Activated naive CD8-positive, alpha-beta T cell treated with anti-CD3 and anti-CD28 coated beads for 36 hours (primary cell): ENCODE data around the gene RAPGEF3. TPM values are rescaled to one million over a fixed set of nuclear protein-coding genes. Genes with fewer than 3 reads are reported as not detected.

Experiments used
- DNase-seq: peaks from one replicate; pipeline ENCODE4 v3.0.0; 2021
- H3K27ac Mint-ChIP-seq: one replicate; pipeline ENCODE4 v1.8.0; 2022; ENCODE audit warnings: mild to moderate bottlenecking, moderate library complexity, mixed read lengths
- H3K27me3 Mint-ChIP-seq: one replicate; pipeline ENCODE4 v1.8.0; 2022; ENCODE audit warnings: mild to moderate bottlenecking, mixed read lengths
- H3K36me3 Mint-ChIP-seq: one replicate; pipeline ENCODE4 v1.8.0; 2021; ENCODE audit warnings: mild to moderate bottlenecking, mixed read lengths
- H3K4me1 Mint-ChIP-seq: one replicate; pipeline ENCODE4 v1.8.0; 2021; ENCODE audit warnings: mixed read lengths
- H3K4me3 Mint-ChIP-seq: one replicate; pipeline ENCODE4 v1.8.0; 2022; ENCODE audit warnings: mild to moderate bottlenecking, moderate library complexity, mixed read lengths
- H3K9me3 Mint-ChIP-seq: one replicate; pipeline ENCODE4 v1.8.0; 2022; ENCODE audit warnings: mixed read lengths
- total RNA-seq, 2 experiments: library from RNA; stranded (reverse); gene quantifications; one replicate each; pipeline ENCODE4 v1.2.3, GENCODE V29; 2021

RAPGEF3 gene
- total RNA-seq, 2 experiments from 2014 or later, result 0.27 to 0.54 TPM

DNA sequence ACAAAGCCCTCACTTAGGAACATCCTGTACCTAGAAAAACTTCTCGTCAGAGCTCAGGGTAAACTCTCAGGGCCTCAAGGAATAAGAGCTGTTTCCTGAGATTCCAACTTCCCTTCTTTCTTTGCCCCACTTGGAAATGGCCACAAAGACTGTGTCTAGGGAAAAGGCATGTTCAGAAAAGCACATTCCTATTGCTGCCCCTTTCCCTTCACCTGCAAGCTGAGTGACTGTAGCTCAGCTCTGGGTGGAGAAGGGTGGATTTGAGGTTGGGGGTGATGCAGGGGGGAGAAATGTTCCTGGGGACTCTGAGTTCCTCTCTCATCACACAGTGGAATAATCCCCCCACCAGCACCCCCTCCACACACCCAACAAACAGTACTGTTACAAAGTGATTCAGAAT lies 40.1 kb downstream of the RAPGEF3 start:
- Mint-ChIP-seq H3K4me1 (peaks cover 37% of the 10 kb centered on the region), H3K36me3 (peaks cover 8% of the 10 kb centered on the region), H3K9me3 (no peaks in the 10 kb centered on the region), H3K27me3 (peaks cover 8% of the 10 kb centered on the region), H3K4me3 (no peak overlapping the region), H3K27ac (no peak overlapping the region)
- no peak for DNase-seq

DNA sequence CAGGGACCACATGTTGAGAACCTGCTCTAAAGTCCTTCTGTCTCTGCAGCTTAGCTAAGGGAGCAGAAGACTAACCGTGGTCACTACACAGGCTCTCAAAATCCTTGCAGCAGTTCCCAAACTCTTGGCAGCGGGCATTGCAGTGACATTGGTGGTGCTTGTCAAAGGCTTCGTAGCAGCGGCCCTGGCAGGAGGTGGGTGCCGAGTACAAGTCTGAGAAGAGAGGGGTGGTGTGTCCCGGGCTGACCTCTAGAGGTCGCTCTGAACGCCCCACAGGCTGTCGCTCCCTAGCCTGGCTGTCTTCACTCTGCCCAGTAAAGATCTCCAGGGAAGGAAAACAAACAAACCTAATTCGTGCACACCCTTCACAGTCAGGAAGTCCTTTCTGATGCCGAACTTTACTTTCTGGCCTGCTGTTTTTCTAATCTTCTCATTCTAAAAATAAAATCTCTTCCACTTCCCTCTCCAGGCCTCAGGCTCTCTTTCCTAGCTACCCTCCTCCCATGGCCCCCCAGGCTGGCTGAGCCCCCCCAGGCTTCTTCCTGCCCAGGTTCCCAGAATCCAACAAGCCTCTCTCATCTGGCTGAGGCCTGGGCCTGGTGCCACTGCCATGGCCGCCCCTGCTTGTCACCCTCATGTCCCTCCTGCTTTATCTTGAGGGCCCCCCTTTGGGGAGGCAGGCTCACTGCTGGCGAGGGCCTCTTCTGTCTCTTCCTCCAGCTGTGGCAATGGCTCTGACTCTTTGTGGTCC lies 41.1 kb downstream of the RAPGEF3 start:
- peaks cover 36% of the 10 kb centered on the region for H3K4me1 Mint-ChIP-seq
- no peaks in the 10 kb centered on the region for H3K9me3 Mint-ChIP-seq
- H3K27me3 Mint-ChIP-seq, result peaks cover 8% of the 10 kb centered on the region
- H3K27ac Mint-ChIP-seq, result peak overlapping the region; percentile 77
- peaks cover 8% of the 10 kb centered on the region for H3K36me3 Mint-ChIP-seq
- DNase-seq, result peak; percentile 53
- H3K4me3 Mint-ChIP-seq, result no peak overlapping the region

DNA sequence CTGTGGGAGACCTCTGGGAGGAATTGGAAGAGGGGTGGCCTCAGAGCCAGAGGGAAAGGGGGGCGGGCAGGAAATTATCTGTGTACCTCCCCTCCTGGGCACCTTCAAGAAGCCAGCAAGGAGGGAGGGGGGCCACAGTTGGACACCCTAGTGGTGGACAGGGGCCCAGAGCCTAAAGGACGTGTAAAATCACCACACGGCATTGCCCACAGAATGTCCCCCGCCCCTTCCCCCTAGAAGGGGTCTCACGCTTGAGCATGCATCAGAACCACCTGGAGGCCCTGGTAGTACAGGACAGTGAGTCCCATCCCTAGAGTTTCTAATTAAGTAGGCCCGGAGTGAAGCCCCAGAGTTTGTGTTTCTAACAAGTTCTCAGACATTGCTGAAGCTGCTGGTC lies 41.6 kb downstream of the RAPGEF3 start:
- Mint-ChIP-seq H3K4me1 (peaks cover 32% of the 10 kb centered on the region), H3K9me3 (no peaks in the 10 kb centered on the region), H3K27ac (no peak overlapping the region), H3K36me3 (peaks cover 6% of the 10 kb centered on the region), H3K4me3 (no peak overlapping the region), H3K27me3 (peaks cover 6% of the 10 kb centered on the region)
- no peak for DNase-seq

DNA sequence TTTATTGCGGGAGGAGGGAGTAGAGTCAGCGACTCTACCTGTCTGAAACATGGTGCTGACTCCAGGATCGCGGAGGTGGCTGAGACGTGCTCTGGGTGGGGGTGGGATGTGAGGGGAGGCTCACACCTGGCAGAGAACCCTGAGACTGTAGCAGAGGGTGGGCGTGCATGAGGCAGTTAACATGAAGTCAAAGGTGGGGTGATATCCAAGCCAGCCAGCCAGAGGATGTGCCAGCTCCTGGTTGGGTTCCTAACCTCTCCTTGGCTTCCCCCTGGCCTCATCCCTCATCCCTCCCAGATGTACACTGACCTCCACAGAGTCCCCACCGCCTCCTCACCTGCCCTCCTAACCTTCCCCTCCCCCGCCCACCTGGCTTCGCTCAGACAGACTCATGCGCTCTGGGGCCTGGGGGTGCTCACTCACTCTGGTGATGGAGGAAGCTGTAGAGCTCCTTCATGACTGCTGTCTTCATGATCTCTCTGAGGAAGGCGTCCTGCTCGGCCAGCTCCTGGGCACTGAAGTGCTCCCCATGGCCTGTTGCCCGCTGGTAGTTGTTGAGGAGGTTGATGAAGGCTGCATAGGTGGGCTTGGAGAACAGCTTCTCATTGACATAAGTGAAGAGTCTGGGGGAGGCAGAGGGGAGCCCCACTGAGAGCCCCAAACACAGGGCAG lies 42.7 kb downstream of the RAPGEF3 start:
- H3K4me3 Mint-ChIP-seq, result no peak overlapping the region
- H3K9me3 Mint-ChIP-seq, result no peaks in the 10 kb centered on the region
- no peaks in the 10 kb centered on the region for H3K27me3 Mint-ChIP-seq
- H3K36me3 Mint-ChIP-seq, result peaks cover 4% of the 10 kb centered on the region
- no peak for DNase-seq
- no peak overlapping the region for H3K27ac Mint-ChIP-seq
- H3K4me1 Mint-ChIP-seq, result peaks cover 22% of the 10 kb centered on the region

DNA sequence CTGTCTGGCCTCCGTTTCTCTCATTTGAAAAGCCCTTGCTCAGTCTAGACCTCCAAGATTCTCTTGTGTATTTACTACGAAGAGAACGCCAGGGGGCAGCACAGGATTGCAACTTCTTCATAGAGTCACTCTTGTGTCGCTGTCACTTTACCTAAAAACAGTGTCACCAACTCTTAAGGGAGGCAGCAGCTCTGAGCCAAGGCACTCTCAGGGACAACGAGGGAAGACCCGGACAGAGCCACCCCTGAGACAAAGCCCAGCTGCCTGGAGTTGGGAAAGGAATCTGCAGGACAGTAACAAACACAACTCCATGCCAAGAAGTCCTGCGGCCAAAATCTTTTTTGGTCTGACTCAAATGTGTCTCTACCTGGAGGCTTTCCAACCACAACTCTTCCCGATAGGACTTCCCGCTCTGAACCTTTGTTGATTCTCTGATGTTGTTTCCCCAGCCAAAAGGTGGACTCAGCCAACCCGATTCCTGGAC lies 43.2 kb downstream of the RAPGEF3 start:
- DNase-seq, result peak; percentile 66
- H3K4me1 Mint-ChIP-seq, result peaks cover 20% of the 10 kb centered on the region
- H3K27ac Mint-ChIP-seq, result no peak overlapping the region
- H3K27me3 Mint-ChIP-seq, result no peaks in the 10 kb centered on the region
- H3K4me3 Mint-ChIP-seq, result no peak overlapping the region
- peaks cover 4% of the 10 kb centered on the region for H3K36me3 Mint-ChIP-seq
- H3K9me3 Mint-ChIP-seq, result no peaks in the 10 kb centered on the region

DNA sequence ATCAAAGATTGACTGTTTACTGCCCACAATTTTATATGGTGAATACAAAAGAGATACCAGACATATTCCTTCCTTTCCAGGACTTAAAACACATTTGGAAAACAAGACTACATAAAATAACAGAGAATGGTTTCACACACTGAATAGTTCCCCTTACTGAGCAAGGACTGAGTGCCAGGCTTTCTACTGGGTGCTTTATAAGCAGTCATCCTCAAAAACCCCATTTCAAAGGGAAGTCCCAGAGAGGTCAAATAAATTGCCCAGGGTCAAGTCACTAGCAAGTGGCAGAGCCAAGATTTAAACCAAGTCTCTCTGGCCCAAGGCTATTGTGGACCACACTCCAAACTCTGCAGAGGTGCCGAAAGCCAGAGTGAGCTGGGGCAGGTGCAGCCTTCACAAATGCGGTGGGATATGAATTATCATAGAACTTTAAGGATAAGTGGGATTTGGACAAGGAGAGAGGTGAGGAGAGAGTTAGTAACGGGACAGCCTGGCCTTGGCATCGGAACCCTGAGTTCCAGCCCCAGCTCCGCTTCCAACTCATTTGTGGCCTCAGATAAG lies 43.8 kb downstream of the RAPGEF3 start:
- H3K4me3 Mint-ChIP-seq, result no peak overlapping the region
- no peaks in the 10 kb centered on the region for H3K27me3 Mint-ChIP-seq
- H3K27ac Mint-ChIP-seq, result no peak overlapping the region
- H3K9me3 Mint-ChIP-seq, result no peaks in the 10 kb centered on the region
- DNase-seq, result no peak
- peaks cover 4% of the 10 kb centered on the region for H3K36me3 Mint-ChIP-seq
- peaks cover 22% of the 10 kb centered on the region for H3K4me1 Mint-ChIP-seq

DNA sequence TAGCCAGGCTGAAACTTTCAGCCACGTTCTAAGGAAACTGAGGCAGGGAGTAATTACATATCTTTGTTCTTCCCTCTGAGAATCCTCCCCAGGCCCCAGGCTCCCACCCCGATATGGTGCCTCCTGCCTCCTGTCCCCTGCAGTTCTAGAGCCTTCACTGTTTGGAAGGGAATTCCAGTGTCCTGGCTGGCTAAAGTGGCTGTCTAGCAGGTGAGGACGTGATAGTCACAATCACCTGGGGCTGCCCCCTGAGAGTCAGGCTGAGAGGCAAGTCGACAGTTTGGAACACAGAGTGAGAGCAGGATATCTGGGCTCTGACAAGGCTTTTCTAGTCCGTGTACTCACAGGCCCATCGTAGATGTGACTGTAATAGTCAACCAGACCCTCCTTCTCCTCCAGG lies 46.5 kb downstream of the RAPGEF3 start:
- no peaks in the 10 kb centered on the region for H3K36me3 Mint-ChIP-seq
- DNase-seq, result no peak
- H3K9me3 Mint-ChIP-seq, result no peaks in the 10 kb centered on the region
- H3K27me3 Mint-ChIP-seq, result no peaks in the 10 kb centered on the region
- H3K27ac Mint-ChIP-seq, result no peak overlapping the region
- no peak overlapping the region for H3K4me3 Mint-ChIP-seq
- H3K4me1 Mint-ChIP-seq, result peaks cover 29% of the 10 kb centered on the region

DNA sequence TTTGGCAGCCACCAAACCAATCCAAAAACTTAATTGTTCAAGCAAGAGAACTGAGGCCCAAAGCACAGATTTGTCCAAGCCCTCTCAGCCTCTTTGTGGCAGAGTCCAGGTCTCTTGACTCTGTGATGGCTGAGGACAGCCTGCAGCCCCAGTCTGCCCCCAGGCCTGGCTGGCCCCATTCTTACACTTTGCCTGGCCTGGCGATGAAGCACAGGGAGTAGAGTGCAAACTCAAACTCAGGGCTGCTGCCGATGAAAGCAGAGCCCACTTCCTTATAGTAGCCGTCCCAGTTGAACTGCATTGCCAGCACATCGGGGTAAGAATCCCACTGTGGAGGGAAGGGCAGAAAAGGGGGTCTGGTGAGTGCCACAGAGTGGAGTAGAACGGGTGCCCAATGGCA lies 47.2 kb downstream of the RAPGEF3 start:
- Mint-ChIP-seq H3K9me3 (no peaks in the 10 kb centered on the region), H3K27me3 (no peaks in the 10 kb centered on the region), H3K4me3 (no peak overlapping the region), H3K27ac (no peak overlapping the region), H3K36me3 (peaks cover 1% of the 10 kb centered on the region), H3K4me1 (peaks cover 28% of the 10 kb centered on the region)
- no peak for DNase-seq

DNA sequence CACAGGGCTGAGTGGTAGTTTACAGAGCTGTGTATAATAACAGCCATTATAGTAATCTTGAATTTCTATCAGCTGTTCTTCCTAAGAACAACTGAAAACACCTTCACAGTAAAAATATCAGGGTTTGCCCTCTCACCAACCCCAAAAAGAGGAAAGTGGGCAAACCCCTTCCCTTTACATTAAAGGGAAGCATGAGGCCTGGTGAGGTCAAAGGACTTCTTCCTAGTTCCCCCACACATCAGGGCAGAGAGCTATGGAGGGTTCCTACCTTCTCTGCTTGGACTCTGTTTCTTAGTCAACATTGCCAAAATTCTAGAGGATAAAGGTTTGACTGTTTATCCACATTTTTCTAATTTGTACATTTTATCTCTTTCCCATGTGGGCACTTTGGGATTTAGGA lies 48.4 kb downstream of the RAPGEF3 start:
- H3K9me3 Mint-ChIP-seq, result no peaks in the 10 kb centered on the region
- no peak overlapping the region for H3K4me3 Mint-ChIP-seq
- H3K36me3 Mint-ChIP-seq, result peaks cover 1% of the 10 kb centered on the region
- H3K27ac Mint-ChIP-seq, result no peak overlapping the region
- H3K4me1 Mint-ChIP-seq, result peaks cover 23% of the 10 kb centered on the region
- DNase-seq, result no peak
- H3K27me3 Mint-ChIP-seq, result no peaks in the 10 kb centered on the region

DNA sequence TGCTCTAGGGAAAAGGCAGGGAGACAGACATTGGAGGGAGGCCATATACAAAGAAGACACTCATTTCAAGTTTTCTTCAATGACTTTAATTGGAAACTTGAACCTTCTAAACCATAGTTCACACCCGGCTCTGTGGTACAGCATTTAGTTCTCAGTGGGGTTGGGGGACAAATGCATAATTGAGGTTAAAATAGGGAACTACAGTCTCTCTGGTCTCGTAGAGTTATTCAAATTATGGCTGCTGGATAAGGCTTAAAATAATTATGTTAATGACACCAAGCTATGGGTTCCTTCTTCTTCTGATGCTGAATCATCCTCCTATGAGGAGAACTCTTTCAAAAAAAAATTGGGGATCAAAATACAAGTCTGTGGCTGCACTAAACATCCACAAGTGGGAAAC lies 49.0 kb downstream of the RAPGEF3 start:
- no peak overlapping the region for H3K4me3 Mint-ChIP-seq
- H3K27ac Mint-ChIP-seq, result no peak overlapping the region
- H3K36me3 Mint-ChIP-seq, result peaks cover 1% of the 10 kb centered on the region
- H3K4me1 Mint-ChIP-seq, result peaks cover 29% of the 10 kb centered on the region
- DNase-seq, result no peak
- no peaks in the 10 kb centered on the region for H3K9me3 Mint-ChIP-seq
- no peaks in the 10 kb centered on the region for H3K27me3 Mint-ChIP-seq

DNA sequence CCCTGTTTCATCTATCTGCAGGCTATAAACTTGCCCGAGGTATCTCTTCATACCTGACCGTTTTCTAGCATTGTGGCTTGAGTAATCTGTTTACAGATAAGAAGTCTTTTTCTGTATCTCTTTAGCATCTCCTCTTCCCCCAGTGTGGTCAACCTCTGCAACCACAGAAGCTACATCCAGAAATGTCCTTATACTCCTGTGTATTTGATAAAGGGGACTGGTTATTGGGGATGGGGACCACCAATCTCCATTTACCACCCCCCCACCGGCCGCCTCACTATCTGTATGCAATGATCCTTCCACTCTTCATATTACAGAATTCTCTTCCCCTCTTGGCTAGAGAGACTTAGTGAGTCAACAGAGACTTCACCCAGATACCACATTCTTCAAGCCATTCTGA lies 49.4 kb downstream of the RAPGEF3 start:
- peaks cover 1% of the 10 kb centered on the region for H3K36me3 Mint-ChIP-seq
- H3K27me3 Mint-ChIP-seq, result no peaks in the 10 kb centered on the region
- no peak overlapping the region for H3K27ac Mint-ChIP-seq
- H3K4me1 Mint-ChIP-seq, result peaks cover 29% of the 10 kb centered on the region
- H3K9me3 Mint-ChIP-seq, result no peaks in the 10 kb centered on the region
- no peak overlapping the region for H3K4me3 Mint-ChIP-seq
- no peak for DNase-seq

DNA sequence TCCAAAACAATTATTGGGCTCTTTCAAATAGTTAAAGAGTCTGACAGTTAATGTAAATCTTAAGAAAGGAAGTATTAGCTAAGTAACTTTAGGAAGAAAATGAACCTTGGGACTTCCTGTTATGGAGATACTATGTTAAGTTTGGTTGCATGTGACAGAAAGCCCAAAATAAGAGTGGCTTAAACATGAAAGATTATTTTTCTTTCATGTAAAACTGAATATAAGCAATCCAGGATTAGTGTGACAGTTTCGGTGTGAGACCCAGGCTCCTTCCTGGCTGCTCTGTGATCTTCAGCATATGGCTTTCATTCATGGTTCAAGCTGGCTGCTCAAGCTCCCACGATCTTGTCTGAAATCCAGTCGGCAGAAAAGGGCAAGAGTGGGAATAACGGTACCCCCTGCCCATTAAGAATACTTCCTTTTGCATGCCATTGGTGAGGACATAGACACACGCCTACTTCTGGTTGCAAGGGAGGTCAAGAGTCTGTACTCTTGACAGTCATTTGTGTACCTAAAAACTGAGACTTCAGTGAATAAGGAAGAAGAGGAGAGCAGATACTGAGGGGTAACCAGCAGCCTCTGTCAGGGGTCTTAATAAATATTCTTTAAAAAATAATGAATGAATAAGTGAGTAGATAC lies 50.7 kb downstream of the RAPGEF3 start:
- Mint-ChIP-seq H3K27me3 (no peaks in the 10 kb centered on the region), H3K27ac (peak overlapping the region; percentile 19), H3K9me3 (no peaks in the 10 kb centered on the region), H3K36me3 (peaks cover 9% of the 10 kb centered on the region), H3K4me3 (peak overlapping the region; percentile 70), H3K4me1 (peaks cover 39% of the 10 kb centered on the region)
- DNase-seq, result no peak

DNA sequence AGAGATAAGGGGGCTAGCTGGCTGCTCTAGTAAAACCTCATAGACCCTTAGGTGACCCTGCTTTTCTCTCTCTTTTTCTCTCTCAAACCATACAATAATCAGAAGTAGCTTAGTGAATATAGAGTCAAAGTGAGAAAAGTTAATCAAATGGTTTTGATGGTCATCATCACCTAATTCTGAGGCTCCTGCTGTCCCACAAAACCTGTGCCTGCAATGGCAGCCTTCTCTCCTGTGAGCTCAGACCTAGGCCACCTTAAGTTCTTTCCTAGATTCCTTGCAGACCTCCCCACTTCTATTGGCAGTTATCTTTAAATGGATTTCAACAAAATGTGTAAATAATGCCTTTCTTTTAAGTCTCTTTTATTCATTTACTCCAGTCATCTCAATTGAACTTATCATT lies 51.3 kb downstream of the RAPGEF3 start:
- Mint-ChIP-seq H3K4me1 (peaks cover 42% of the 10 kb centered on the region), H3K27ac (peak overlapping the region; percentile 75), H3K36me3 (peaks cover 12% of the 10 kb centered on the region), H3K9me3 (no peaks in the 10 kb centered on the region), H3K27me3 (no peaks in the 10 kb centered on the region), H3K4me3 (peak overlapping the region; percentile 70)
- no peak for DNase-seq

DNA sequence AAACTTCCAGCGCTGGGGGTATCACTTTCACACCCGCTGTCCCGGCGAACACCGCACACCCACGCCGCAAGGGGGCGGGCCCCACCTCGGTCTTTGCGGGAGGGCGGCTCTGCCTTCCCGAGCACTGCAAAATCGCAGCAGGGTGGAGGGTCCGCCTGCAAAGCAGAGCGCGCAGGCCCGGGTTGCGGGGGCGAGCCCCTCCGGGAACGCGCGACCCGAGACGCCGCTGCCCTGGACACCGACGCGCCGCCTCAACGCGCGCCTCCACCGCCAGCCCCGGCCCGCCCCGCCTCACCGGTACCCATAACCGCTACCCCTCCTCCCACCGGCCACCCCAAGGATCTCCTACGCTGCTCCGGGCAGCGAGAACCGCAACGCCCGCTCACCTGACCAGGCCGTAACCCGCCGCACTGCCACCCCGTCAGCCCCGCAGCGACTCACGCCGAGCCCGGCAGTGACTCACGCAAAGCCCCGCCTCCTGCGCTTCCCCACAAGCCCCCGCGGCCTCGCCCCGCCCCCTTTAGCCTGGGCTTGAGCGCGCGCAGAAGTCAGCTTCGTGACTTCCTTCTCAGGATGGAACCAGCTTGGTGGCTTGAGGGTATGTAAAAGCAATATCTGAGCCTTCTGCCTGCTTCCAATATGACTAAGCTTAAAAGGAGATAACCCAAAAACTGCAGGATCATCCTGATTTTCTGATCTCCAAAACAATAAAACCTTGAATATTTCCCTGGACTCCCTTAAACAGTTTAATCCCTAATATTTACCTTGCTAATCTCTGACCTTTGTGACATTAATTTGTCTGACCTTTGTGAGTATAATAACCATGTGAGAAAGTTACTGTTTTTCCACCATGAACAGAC lies 52.9 kb downstream of the RAPGEF3 start, which contains the start of gene RPAP3:
RPAP3 (minus strand) TSS at position 465 of the 860 bp plus-strand sequence. CDS start 3,190 bp downstream, outside the sequence.
- Mint-ChIP-seq H3K27me3 (no peaks in the 10 kb centered on the region), H3K9me3 (no peaks in the 10 kb centered on the region), H3K4me1 (peaks cover 45% of the 10 kb centered on the region), H3K4me3 (peak within 1 kb of the TSS; percentile 97), H3K36me3 (peaks cover 17% of the 10 kb centered on the region), H3K27ac (peak within 1 kb of the TSS; percentile 98)
- peak; percentile 99 for DNase-seq
